Fibroblast of gingiva (primary cell): ENCODE measurements around the gene NOC3L.
A peak's percentile ranks its signal among the peaks of the same experiment; 100 is the strongest.

Experiments
- DNase-seq: peaks from one replicate; pipeline ENCODE4 v3.0.0-alpha.2; 2011; ENCODE audit warnings: low read depth

NOC3L gene

DNA sequence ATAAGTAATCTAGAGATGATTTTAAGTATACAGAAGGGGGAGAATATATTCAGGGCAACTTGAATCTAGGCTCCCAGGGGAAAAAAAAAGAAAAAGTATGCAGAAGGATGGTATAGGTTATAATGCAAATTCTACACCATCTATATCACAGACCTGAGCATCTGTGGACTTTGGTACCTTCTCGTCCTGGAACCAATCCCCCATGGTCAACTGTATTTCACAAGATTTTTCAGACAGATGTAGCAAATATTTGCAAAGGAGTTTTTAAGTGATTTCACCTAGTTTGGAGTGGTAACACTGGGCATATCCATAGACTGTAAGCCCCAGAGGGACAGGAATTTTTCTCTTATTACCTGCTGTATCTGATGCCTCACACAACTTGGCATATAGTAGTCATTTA, 58.8 kb downstream of the NOC3L start:
- no peak for DNase-seq

DNA sequence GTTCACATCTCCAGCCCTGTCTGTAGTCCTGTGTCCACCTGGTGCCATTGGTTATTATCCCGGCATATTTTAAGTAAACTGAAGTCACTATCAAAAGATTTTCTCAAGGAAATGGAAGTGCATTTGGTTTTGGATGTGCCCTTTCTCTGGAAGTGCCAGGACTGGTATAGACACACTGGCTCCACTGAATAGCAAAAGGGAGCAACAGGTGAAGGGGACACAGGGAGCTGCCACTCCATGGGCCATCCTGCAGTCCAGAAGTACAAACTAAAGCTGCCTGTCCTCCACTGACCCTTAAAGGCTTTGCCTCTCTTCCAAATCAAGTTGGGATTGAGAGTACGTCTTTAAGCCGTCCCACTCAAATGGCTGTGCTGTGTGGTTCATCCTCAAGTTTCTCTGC, 62.7 kb downstream of the NOC3L start:
- no peak for DNase-seq

DNA sequence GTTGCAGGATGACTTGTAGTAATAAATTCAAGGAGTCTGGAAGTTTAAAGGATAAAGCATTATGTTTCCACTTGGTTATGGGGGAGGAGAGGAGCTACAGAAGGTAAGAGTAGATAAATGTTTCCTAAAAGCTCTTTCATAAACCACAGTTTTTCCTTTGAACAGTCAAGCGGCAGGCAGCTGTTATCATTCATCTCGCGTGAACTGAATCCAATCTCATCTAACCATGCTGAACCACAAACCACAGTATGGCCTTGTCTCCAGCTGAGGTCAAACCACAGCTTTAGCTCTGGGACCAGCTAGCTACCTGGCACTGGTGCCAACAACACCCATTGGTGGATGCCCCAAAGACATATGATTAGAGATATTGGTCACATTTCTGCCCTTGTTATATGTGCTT, 63.3 kb downstream of the NOC3L start:
- DNase-seq, result peak; percentile 65

DNA sequence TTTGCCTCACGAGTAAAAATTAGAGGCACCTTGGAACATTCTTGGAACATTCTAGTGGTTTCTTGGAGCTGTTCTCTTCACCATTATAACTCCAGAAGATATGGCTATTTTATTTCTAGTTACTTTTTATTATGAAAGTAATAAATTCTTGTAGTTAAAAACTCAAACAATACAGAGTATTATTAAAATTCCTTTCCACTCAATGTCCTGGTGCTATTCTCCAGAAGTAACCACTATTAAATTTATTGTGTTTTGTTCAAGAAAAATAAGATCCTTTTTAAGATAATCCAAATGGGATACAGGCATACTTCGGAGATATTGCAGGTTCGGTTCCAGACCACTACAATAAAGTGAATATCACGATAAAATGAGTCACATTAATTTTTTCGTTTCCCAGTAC, 68.6 kb downstream of the NOC3L start:
- no peak for DNase-seq

DNA sequence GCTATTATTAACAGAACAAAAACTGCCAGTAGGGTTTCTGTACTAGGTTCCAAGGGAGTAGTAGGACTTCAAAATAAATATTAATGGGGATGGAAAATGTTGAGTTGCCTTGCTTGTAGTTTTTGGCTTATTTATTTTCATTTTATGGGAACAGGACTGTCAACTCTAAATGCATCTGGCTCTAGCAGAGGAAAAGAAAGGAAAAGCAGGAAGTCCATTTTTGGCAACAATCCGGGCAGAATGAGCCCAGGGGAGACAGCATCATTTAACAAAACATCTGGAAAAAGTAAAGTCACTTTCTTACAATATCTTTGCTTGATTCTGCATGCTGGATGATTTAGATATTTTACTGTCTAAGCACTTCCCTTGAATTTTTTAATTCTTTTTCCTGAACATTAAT, 69.4 kb downstream of the NOC3L start:
- peak; percentile 38 for DNase-seq

DNA sequence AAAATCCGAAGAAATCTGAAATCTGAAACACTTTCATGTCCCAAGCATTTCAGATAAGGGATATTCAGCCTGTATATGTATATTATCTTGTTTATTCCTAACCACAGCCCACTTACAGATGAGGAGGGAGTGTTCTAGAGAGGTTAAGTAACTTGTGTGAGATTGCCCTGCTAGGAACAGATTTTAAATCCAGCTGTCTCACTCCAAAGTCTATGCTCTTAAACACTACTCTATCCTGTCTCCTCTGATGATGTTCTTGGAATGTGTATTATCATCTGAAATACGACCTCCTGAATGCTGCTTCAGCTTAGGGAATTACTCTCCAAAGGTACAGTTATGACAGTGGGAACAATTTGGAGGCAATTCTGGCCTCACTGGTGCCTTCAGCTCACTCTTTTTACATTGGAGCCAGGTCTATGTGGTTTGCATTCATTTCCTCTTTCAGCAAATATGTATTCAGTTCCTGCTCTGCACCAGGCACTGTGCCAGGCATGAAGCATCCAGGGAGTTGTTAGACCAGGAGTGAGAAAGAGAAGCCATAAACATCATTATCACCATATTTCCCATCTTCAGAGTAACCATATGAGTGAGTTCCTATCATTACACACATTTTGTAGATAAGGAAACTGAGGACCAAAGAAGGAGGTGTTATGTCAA, 70.2 kb downstream of the NOC3L start:
- peak; percentile 52 for DNase-seq

DNA sequence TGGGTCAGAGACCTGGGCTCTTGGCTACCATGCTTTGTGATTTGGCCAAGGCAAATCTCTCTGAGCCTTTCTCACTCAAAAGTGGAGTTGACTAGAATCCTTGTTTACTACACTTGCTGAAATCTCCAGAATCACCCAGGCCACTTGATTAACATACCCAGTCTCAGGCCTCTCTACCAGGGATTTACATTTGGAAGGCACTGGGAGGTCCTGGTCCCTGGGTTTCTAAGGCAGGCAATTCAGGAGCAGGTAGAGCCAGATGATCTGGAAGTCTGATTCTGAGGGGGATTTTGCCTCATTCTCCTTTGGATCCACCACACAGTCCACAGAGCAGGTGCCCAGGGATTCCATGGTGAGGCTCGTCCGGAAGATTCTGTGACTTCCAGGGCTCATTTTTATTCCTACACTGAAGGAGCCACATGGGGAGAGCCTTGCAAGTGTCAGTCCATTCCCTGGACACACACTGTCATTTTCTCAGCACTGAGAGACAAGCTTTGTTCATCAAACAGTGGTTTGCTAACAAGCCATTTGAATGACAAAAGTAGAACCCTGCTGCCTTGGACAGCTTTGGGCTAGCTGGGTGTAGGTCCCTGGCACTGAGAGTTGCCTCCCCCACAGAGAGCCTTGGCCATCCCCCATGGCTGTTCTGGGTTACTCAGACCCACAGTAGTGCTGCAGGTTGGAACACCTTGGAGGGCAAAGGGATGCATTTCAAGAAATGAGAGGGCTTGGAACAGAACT, 74.2 kb downstream of the NOC3L start:
- no peak for DNase-seq

DNA sequence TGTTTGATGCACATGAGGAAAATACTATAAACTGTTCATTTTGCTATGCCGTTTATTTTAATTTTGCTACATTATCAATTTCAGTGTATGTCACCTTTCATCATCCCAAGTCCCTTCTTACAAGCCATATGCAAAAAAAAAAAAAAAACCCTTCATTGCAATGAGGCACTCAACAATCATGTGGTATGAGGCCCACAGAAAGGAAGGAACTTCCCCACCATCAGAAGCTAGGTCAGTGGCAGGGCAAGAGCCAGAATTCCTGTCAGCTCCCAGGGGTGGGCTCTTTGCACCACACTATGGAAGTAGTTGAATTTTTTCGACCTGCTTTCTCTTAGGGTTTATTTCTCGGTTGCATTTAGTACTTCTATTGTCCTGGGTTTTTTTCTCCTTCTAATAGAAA, 75.4 kb downstream of the NOC3L start:
- DNase-seq, result no peak

DNA sequence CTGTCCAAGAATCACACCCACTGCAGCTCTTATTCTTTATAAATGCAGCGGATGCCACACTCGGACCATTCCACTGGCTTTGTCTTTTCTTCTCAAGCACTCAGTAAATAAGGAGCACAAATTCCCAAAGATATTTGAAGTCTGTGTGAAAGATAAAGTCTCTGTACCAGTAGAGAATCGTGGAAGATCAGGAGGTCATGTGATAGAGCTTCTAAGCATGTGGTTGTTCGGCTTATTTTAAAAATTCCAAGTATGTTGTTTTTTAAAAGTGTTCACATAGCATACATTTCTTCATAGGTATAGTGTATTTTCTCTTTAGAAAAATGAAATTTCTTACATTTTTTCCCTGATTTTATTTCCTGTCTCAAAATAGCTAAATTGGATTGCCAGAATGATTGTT, 75.8 kb downstream of the NOC3L start:
- no peak for DNase-seq

DNA sequence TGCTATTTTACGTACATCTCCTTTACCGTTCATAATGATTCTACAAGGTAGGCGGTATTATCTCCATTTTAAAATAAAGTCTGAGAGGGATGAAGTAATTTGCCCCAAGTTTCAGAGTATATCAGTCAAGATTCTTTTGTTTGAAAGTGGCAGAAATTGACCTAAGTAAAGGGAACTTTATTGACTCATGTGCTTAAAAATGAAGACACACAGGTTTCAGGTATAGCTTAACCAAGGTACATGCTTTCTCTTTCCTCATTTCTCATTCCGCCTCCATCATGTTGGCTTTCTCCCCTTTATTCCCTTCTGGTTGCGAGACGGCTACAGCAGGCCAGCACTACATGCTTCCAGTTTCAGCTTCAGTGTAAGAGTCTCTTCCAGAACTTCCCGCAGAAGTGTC, 77.5 kb downstream of the NOC3L start:
- DNase-seq, result no peak
